Measurements from ENCODE around the gene KRT13. TPM values are rescaled to one million over a fixed set of nuclear protein-coding genes. Genes with fewer than 3 reads are reported as not detected.

KRT13 gene
- total RNA-seq, 1 donor from 2014 or later = 1.0 TPM

GRCh38 chr17:41524261-41524660, 18.8 kb upstream of the KRT13 start:
- TF ChIP-seq CTCF (conservative IDR thresholded peaks at IDR 0.05; ENCODE audit: low read depth, low read length) = no peak
- DNase-seq (ENCODE audit: low read depth) = no peak
- no peak overlapping the region for H3K4me3 ChIP-seq (ENCODE audit: low read depth, low read length)

DNA sequence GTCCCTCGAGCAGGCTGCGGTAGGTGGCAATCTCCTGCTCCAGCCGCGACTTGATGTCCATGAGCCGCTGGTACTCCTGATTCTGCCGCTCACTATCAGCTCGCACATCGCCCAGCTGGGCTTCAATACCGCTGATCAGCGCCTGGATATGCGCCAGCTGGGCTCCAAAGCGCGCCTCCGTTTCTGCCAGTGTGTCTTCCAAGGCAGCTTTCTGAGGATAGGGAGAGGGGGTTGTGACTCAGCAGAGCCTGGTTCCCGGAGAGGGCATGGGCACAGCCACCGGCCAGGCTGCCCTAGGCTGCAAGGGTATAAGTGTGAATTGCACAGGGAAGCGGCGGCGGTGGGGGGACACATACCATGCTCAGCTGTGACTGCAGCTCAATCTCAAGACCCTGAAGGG, 18.4 kb upstream of the KRT13 start:
- TF ChIP-seq CTCF (conservative IDR thresholded peaks at IDR 0.05; ENCODE audit: low read depth, low read length) = no peak
- no peak for DNase-seq (ENCODE audit: low read depth)
- H3K4me3 ChIP-seq (ENCODE audit: low read depth, low read length) = no peak overlapping the region

DNA sequence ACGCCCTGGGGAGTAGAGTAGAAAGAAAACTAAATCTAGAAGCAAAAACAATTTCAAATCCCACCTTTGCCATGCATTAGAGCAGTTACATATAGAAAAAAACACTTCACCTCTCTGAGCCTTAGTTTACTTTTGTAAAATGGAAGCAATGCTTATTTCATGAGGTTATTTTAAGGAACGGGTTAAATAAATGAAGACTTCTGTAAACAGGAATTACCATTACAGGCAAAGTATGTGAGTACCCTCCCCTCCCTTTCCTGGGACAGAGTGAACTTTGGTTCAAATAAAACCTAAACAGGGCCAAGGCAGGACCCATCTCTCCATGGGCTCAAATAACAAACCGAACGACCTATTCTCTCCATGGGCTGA, 17.8 kb upstream of the KRT13 start:
- no peak for DNase-seq (ENCODE audit: low read depth)
- H3K4me3 ChIP-seq (ENCODE audit: low read depth, low read length) = no peak overlapping the region
- TF ChIP-seq CTCF (conservative IDR thresholded peaks at IDR 0.05; ENCODE audit: low read depth, low read length) = no peak

GRCh38 chr17:41522301-41523224, 17.2 kb upstream of the KRT13 start:
- no peak overlapping the region for H3K4me3 ChIP-seq (ENCODE audit: low read depth, low read length)
- TF ChIP-seq CTCF (conservative IDR thresholded peaks at IDR 0.05; ENCODE audit: low read depth, low read length) = no peak
- no peak for DNase-seq (ENCODE audit: low read depth)

DNA sequence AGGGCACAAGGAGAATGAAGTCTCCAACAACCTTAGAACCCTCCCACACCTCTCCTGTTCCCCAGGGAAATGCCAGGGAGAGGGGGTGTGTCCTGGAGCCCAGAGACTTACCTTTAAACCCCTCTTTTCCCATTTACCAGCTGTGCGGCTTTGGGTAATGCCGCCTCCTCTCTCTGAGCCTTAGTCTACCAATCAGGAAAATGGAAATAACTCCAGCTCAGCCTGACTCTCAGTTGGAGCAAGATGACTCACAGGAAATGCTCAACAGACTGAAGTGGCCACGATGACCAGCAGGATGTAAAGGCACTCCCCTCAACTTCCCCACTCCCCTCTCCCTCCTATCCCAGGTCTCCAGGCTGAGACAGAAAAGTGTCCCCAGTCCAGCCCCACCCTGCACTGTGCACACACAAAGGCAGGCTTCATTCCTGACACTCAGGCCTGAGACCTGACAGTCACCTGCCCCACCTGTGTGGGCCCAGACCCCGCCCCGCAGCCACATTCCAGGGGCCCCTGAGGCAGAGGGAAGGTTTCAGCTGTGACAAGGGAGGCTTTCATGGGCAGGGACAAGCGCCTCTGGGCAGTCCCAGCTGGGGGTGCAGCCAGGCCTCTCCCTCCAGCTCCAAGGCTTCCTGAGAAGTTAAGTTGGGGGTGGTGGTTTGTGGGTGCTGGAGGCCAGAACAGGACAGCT, 16.3 kb upstream of the KRT13 start:
- peak; percentile 10 for TF ChIP-seq CTCF (conservative IDR thresholded peaks at IDR 0.05; ENCODE audit: low read depth, low read length)
- no peak overlapping the region for H3K4me3 ChIP-seq (ENCODE audit: low read depth, low read length)
- no peak for DNase-seq (ENCODE audit: low read depth)

- TF ChIP-seq CTCF (conservative IDR thresholded peaks at IDR 0.05; ENCODE audit: low read depth, low read length) = no peak
- no peak for DNase-seq (ENCODE audit: low read depth)
- no peak overlapping the region for H3K4me3 ChIP-seq (ENCODE audit: low read depth, low read length)
These were observed 15.6 kb upstream of the KRT13 start for GRCh38 chr17:41520821-41521521.
